ENCODE results near the gene ZNF747. TPM values are rescaled to one million over a fixed set of nuclear protein-coding genes. Genes with fewer than 3 reads are reported as not detected.
"Not testable (repeated sequence)": the region's sequence is repeated elsewhere in the genome, so short reads cannot be mapped to it uniquely, and the experiment has no call there.

ZNF747 gene
- total RNA-seq, 5 donors from 2014 or later (not counting 1 experiment from before 2014, with no cell fraction given), result 6.8 to 17.4 (median 14.2) TPM

DNA sequence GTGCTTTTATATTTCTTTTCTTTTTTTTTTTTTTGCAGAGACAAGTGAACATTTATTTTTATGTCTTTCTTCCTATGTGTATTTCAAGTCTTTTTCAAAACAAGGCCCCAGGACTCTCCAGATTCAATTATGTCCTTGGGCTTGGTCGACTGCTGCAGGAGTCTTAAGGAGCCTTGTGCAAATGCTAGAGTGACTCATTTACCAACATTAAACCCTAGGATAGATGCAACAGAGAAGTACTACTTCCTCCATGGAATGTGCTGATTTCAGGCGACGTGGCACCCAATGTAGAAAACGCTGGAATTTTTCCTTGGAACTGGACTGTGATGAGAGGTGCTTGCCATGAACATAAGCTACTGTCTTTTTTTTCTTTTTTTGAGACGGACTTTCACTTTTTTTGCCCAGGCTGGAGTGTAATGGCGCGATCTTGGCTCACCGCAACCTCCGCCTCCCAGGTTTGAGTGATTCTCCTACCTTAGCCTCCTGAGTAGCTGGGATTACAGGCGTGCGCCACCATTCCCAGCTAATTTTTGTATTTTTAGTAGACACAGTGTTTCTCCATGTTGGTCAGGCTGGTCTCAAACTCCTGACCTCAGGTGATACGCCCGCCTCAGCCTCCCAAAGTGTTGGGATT is 1.9 kb upstream of the ZNF747 start:
- not testable (repeated sequence) for ATAC-seq (replicated peaks in 1 of 4); H3K27me3 Mint-ChIP-seq; H3K9me3 ChIP-seq; DNase-seq; H3K27me3 ChIP-seq (replicated peaks in 1 of 2; ENCODE audit: control insufficient read depth in 2 of 2, extremely low read depth in 1 of 2, insufficient read depth in 2 of 2, low read length in 1 of 2); H3K36me3 Mint-ChIP-seq; H3K9me3 Mint-ChIP-seq
- ChIA-PET CTCF (interaction anchor here (1.0 to 3.7 kb wide), 5 partner anchors 21 to 127 kb away, joined by 3 to 46 read pairs (median 5); partner anchors contain the start of gene ZNF764 (in 1 of the 2)), POLR2A (interaction anchor here (0.6 to 2.1 kb wide), 3 partner anchors 35 to 122 kb away, joined by 6 to 11 read pairs (median 7); partner anchors contain the start of gene ZNF688 (in 1 of the 2))
- Histone ChIP-seq H3K27ac (ENCODE audit: low read length) (peak overlapping the region; percentile 97), H3K4me1 (ENCODE audit: control insufficient read depth in 1 of 2, extremely low read depth in 1 of 2, insufficient read depth in 2 of 2, low read length in 2 of 2) (peaks cover 7 to 36% of the 10 kb centered on the region in 2 experiments), H3K36me3 (ENCODE audit: control insufficient read depth in 2 of 2, extremely low read depth in 1 of 2, insufficient read depth in 1 of 2, low read length in 1 of 2) (peaks cover 3 to 14% of the 10 kb centered on the region in 2 donors), H3K4me3 (ENCODE audit: control insufficient read depth in 1 of 2, extremely low read depth in 1 of 2, low read length in 1 of 2) (peak overlapping the region in 1 of 2 donors; percentile 83)
- 93% methylated on average over 8 of the region's 13 CpGs for WGBS (ENCODE audit: insufficient coverage)
- Mint-ChIP-seq H3K27ac (peak overlapping the region; percentile 95 to 99), H3K4me1 (peaks cover 29 to 31% (median 30%) of the 10 kb centered on the region in 3 donors), H3K4me3 (peak overlapping the region; percentile 92 to 100 (median 97))

DNA sequence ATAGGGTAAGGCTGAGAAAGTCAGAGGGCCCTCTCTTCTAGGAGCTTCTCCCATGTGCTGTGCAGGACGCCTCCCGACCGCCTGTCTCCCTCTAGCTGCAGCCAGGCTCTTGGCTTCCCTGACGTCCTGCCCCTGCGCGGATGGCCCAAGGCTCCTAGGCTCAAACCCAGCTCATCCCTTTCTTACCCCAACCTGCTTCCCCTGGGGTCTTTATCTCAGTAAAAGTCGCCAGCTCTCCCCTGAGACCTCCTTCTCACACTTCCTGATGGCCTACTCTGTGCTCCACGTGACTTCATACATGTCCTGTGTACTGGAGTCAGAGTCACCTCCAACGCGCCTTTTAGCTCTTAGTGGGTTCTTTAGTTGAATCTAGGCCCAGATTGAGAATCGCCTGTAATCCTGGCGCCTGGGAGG is 1.1 kb upstream of the ZNF747 start:
- Mint-ChIP-seq H3K27ac (peak overlapping the region; percentile 95 to 99), H3K4me3 (peak overlapping the region; percentile 92 to 100 (median 97)), H3K27me3 (no peaks in the 10 kb centered on the region), H3K36me3 (peaks cover 3% of the 10 kb centered on the region), H3K9me3 (no peaks in the 10 kb centered on the region), H3K4me1 (peaks cover 29 to 34% (median 30%) of the 10 kb centered on the region in 3 donors)
- WGBS (ENCODE audit: insufficient coverage), result 1% methylated on average over 10 of the region's 12 CpGs
- Histone ChIP-seq H3K36me3 (ENCODE audit: control insufficient read depth in 2 of 2, extremely low read depth in 1 of 2, insufficient read depth in 1 of 2, low read length in 1 of 2) (peaks cover 3 to 20% of the 10 kb centered on the region in 2 donors), H3K27ac (ENCODE audit: low read length) (peak overlapping the region; percentile 97), H3K9me3 (no peaks in the 10 kb centered on the region), H3K4me3 (ENCODE audit: control insufficient read depth in 1 of 2, extremely low read depth in 1 of 2, low read length in 1 of 2) (peak overlapping the region; percentile 83 to 97), H3K27me3 (replicated peaks in 1 of 2; ENCODE audit: control insufficient read depth in 2 of 2, extremely low read depth in 1 of 2, insufficient read depth in 2 of 2, low read length in 1 of 2) (no peaks in the 10 kb centered on the region), H3K4me1 (ENCODE audit: control insufficient read depth in 1 of 2, extremely low read depth in 1 of 2, insufficient read depth in 2 of 2, low read length in 2 of 2) (peaks cover 7 to 36% of the 10 kb centered on the region in 2 experiments)
- DNase-seq (peak in 30 of 35 experiments; percentile 28 to 76 (median 44)), ATAC-seq (replicated peaks in 1 of 4) (peak; percentile 60 to 65 (median 62))
- POLR2A ChIA-PET, result interaction anchor here (0.6 to 2.1 kb wide), 6 partner anchors 16 to 121 kb away, joined by 3 to 11 read pairs (median 6); partner anchors contain the start of gene ZNF688 (in 1 of the 2)
- CTCF ChIA-PET, result interaction anchor here (0.5 to 3.7 kb wide), 17 partner anchors 16 to 126 kb away, joined by 3 to 46 read pairs (median 5); partner anchors contain the start of genes DCTPP1 (in 2 of the 2), ZNF688 (in 1 of the 2), ZNF689 (in 1 of the 2) and ZNF764 (in 1 of the 2)

DNA sequence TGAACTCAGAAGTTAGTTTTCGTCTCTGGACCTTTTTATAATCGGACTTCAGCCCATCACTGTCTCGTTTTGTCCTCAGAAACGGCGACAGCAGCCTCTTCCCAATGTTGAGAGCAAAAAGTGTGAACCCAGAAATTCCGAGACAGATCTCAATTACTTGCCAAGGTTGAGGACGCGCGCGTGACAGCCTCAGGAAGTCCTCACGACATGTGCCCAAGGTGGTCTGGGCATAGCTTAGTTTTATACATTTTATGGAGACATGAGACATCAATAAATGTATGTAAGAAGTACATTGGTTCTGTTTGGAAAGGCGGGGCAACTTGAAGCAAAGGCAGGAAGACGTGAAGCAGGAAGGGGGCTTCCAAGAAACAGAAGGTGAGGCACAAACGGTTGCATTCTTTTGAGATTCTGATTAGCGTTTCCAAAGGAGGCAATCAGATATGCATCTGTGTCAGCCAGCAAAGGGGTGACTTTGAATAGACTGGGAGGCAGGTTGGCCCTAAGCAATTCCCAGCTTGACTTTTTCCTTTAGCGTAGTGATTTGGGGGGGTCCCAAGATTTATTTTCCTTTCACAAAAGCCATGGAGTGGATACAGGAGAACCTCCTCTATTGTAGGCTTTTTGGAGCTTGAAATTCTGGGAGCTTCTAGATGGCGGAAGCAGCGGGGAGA is 583 bp upstream of the ZNF747 start:
- ChIA-PET CTCF (interaction anchor here (0.5 to 3.7 kb wide), 17 partner anchors 16 to 126 kb away, joined by 3 to 46 read pairs (median 5); partner anchors contain the start of genes DCTPP1 (in 2 of the 2), ZNF688 (in 1 of the 2), ZNF689 (in 1 of the 2) and ZNF764 (in 1 of the 2)), POLR2A (interaction anchor here (0.6 to 2.1 kb wide), 7 partner anchors 17 to 99 kb away, joined by 3 to 11 read pairs (median 6); partner anchors contain the start of genes ZNF688 (in 1 of the 2) and ZNF764 (in 1 of the 2))
- Mint-ChIP-seq H3K4me1 (peaks cover 30 to 36% (median 31%) of the 10 kb centered on the region in 3 donors), H3K27me3 (no peaks in the 10 kb centered on the region), H3K27ac (peak overlapping the region; percentile 95 to 99), H3K4me3 (peak overlapping the region; percentile 92 to 100 (median 97)), H3K36me3 (peaks cover 3% of the 10 kb centered on the region), H3K9me3 (no peaks in the 10 kb centered on the region)
- H3K27ac ChIP-seq (ENCODE audit: low read length), result peak overlapping the region; percentile 97
- peaks cover 3 to 23% of the 10 kb centered on the region in 2 donors for H3K36me3 ChIP-seq (ENCODE audit: control insufficient read depth in 2 of 2, extremely low read depth in 1 of 2, insufficient read depth in 1 of 2, low read length in 1 of 2)
- no peaks in the 10 kb centered on the region for H3K27me3 ChIP-seq (replicated peaks in 1 of 2; ENCODE audit: control insufficient read depth in 2 of 2, extremely low read depth in 1 of 2, insufficient read depth in 2 of 2, low read length in 1 of 2)
- H3K9me3 ChIP-seq, result no peaks in the 10 kb centered on the region
- peaks cover 7 to 42% of the 10 kb centered on the region in 2 experiments for H3K4me1 ChIP-seq (ENCODE audit: control insufficient read depth in 1 of 2, extremely low read depth in 1 of 2, insufficient read depth in 2 of 2, low read length in 2 of 2)
- WGBS (ENCODE audit: insufficient coverage), result 2% methylated on average over 15 of the region's 18 CpGs
- DNase-seq (peak in 11 of 35 experiments; percentile 8 to 68 (median 30)), ATAC-seq (replicated peaks in 1 of 4) (peak; percentile 35 to 42 (median 36))
- peak overlapping the region; percentile 83 to 97 for H3K4me3 ChIP-seq (ENCODE audit: control insufficient read depth in 1 of 2, extremely low read depth in 1 of 2, low read length in 1 of 2)

DNA sequence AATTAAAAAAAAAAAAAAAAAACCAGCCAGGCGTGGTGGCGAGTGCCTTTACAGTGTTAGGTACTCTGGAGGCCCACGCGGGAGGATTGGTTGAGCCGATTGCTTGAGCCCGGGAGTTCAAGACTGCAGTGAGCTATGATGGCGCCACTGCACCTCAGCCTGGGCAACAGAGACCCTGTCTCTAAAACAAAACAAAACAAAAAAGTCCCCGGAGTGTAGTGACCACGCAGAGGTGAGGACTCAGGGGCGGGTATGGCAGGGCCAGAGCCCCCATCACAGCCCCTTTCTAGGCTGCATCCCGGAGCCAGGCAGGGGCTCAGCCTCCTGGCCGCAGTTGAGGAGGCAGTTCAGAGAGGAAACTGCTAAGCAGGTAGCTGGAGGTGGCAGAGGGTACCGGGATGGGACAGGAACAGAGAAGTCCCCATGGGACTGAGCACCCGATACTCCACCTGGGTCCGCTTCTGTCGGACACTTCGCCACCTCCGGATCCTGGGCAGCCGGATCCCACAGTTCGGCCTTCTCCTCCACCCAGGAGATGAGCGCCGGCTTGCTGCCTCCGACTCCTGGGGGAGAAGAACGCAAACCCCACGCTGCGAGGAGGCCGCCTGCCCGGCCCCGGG is 800 bp downstream of the ZNF747 start:
- POLR2A ChIA-PET, result interaction anchor here (0.5 to 1.1 kb wide), 4 partner anchors 18 to 236 kb away, joined by 3 to 7 read pairs (median 4); partner anchors contain the start of gene ZNF764 (in 1 of the 2)
- Histone ChIP-seq H3K27me3 (replicated peaks in 1 of 2; ENCODE audit: control insufficient read depth in 2 of 2, extremely low read depth in 1 of 2, insufficient read depth in 2 of 2, low read length in 1 of 2) (no peaks in the 10 kb centered on the region), H3K4me3 (ENCODE audit: control insufficient read depth in 1 of 2, extremely low read depth in 1 of 2, low read length in 1 of 2) (peak overlapping the region; percentile 83 to 97), H3K27ac (ENCODE audit: low read length) (peak overlapping the region; percentile 97), H3K4me1 (ENCODE audit: control insufficient read depth in 1 of 2, extremely low read depth in 1 of 2, insufficient read depth in 2 of 2, low read length in 2 of 2) (peaks cover 7 to 48% of the 10 kb centered on the region in 2 experiments), H3K36me3 (ENCODE audit: control insufficient read depth in 2 of 2, extremely low read depth in 1 of 2, insufficient read depth in 1 of 2, low read length in 1 of 2) (peaks cover 3 to 23% of the 10 kb centered on the region in 2 donors), H3K9me3 (no peaks in the 10 kb centered on the region)
- CTCF ChIA-PET, result interaction anchor here (0.6 to 3.7 kb wide), 8 partner anchors 18 to 104 kb away, joined by 4 to 46 read pairs (median 8); partner anchors contain the start of genes DCTPP1 (in 1 of the 2), ZNF688 (in 1 of the 2) and ZNF764 (in 1 of the 2)
- ATAC-seq (replicated peaks in 1 of 4) (peak in 2 of 4 experiments; percentile 0 to 1), DNase-seq (peak in 2 of 35 experiments; percentile 9 to 11)
- H3K4me1 Mint-ChIP-seq, result peaks cover 30 to 47% (median 40%) of the 10 kb centered on the region in 3 donors
- 12% methylated on average over 24 of the region's 29 CpGs for WGBS (ENCODE audit: insufficient coverage)
- no peaks in the 10 kb centered on the region for H3K9me3 Mint-ChIP-seq
- H3K4me3 Mint-ChIP-seq, result peak overlapping the region; percentile 92 to 100 (median 97)
- H3K36me3 Mint-ChIP-seq, result peaks cover 3% of the 10 kb centered on the region
- peak overlapping the region; percentile 87 to 91 for H3K27ac Mint-ChIP-seq
- no peaks in the 10 kb centered on the region for H3K27me3 Mint-ChIP-seq

DNA sequence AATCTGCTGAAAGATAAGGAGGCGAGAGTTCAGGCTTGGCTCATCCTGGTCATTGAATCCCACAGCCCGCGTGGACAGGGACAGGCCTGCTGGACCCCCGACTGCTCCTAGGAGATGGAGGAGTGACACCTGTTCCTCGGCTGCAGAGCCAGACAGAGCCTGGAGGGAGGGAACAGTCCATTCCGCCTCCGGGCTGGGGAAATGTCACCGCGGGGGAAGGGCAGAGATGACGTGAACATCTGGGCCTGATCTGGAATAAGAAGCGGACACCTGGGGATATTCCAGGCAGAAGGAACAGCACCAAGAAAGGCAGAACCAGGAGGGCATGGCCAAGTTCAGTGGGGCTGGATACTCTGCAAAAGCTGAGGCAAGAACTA is 1.5 kb downstream of the ZNF747 start:
- DNase-seq (no peak), ATAC-seq (replicated peaks in 1 of 4) (no peak)
- Histone ChIP-seq H3K27me3 (replicated peaks in 1 of 2; ENCODE audit: control insufficient read depth in 2 of 2, extremely low read depth in 1 of 2, insufficient read depth in 2 of 2, low read length in 1 of 2) (no peaks in the 10 kb centered on the region), H3K36me3 (ENCODE audit: control insufficient read depth in 2 of 2, extremely low read depth in 1 of 2, insufficient read depth in 1 of 2, low read length in 1 of 2) (peaks cover 3 to 23% of the 10 kb centered on the region in 2 donors), H3K4me1 (ENCODE audit: control insufficient read depth in 1 of 2, extremely low read depth in 1 of 2, insufficient read depth in 2 of 2, low read length in 2 of 2) (peaks cover 7 to 48% of the 10 kb centered on the region in 2 experiments), H3K27ac (ENCODE audit: low read length) (no peak overlapping the region), H3K9me3 (no peaks in the 10 kb centered on the region), H3K4me3 (ENCODE audit: control insufficient read depth in 1 of 2, extremely low read depth in 1 of 2, low read length in 1 of 2) (no peak overlapping the region)
- H3K27ac Mint-ChIP-seq, result peak overlapping the region; percentile 46 to 84
- no peaks in the 10 kb centered on the region for H3K9me3 Mint-ChIP-seq
- POLR2A ChIA-PET, result interaction anchor here in 1 of 2 donors (0.5 to 0.6 kb wide), 2 partner anchors 53 to 236 kb away, joined by 4 read pairs; no protein-coding TSS in a partner anchor
- CTCF ChIA-PET, result interaction anchor here in 1 of 2 donors (0.6 kb wide), 1 partner anchor 19 kb away, joined by 4 read pairs; no protein-coding TSS in a partner anchor
- H3K36me3 Mint-ChIP-seq, result peaks cover 3% of the 10 kb centered on the region
- H3K4me3 Mint-ChIP-seq, result peak overlapping the region; percentile 68 to 100 (median 75)
- peaks cover 30 to 52% (median 44%) of the 10 kb centered on the region in 3 donors for H3K4me1 Mint-ChIP-seq
- 98% methylated on average over 11 of the region's 11 CpGs for WGBS (ENCODE audit: insufficient coverage)
- H3K27me3 Mint-ChIP-seq, result no peaks in the 10 kb centered on the region
